GM12865 (cell line): Measurements from ENCODE around the gene ASS1.

Experiments used
- DNase-seq: peaks from one replicate; pipeline ENCODE4 v3.0.0; 2010; ENCODE audit warnings: low read depth
- H3K4me3 ChIP-seq: 2 replicates; pipeline ENCODE4 v1.5.1; 2011; ENCODE audit warnings: mild to moderate bottlenecking, low read depth, low read length, control low read depth
- CTCF ChIP-seq: IDR thresholded peaks from 2 replicates; pipeline ENCODE4 v1.5.1; 2011; ENCODE audit warnings: low read length, control low read depth, low read depth, inconsistent platforms; ENCODE audit not compliant: insufficient read depth; ENCODE audit errors: missing control alignments

ASS1 gene

GRCh38 chr9:130501639-130502038, 56.9 kb downstream of the ASS1 start:
- no peak for TF ChIP-seq CTCF
- H3K4me3 ChIP-seq, result no peak overlapping the region
- no peak for DNase-seq

- no peak overlapping the region for H3K4me3 ChIP-seq
- no peak for TF ChIP-seq CTCF
- no peak for DNase-seq
Measured at GRCh38 chr9:130508218-130508617, 63.5 kb downstream of the ASS1 start.

- no peak for DNase-seq
- no peak for TF ChIP-seq CTCF
- no peak overlapping the region for H3K4me3 ChIP-seq
Measured at GRCh38 chr9:130512199-130512598, 67.4 kb downstream of the ASS1 start.

GRCh38 chr9:130513078-130513477, 68.3 kb downstream of the ASS1 start:
- no peak for TF ChIP-seq CTCF

GRCh38 chr9:130518233-130518632, 73.5 kb downstream of the ASS1 start:
- no peak for TF ChIP-seq CTCF
- H3K4me3 ChIP-seq, result no peak overlapping the region
- DNase-seq, result no peak

More at GRCh38 chr9:130513078-130513477, 68.3 kb downstream of the ASS1 start:
- DNase-seq, result no peak
- no peak overlapping the region for H3K4me3 ChIP-seq

- DNase-seq, result no peak
- no peak for TF ChIP-seq CTCF
Measured at GRCh38 chr9:130518943-130519799, 74.4 kb downstream of the ASS1 start.

GRCh38 chr9:130519927-130520326, 75.2 kb downstream of the ASS1 start:
- no peak for TF ChIP-seq CTCF
- H3K4me3 ChIP-seq, result no peak overlapping the region
- DNase-seq, result no peak

More at GRCh38 chr9:130518943-130519799, 74.4 kb downstream of the ASS1 start:
- H3K4me3 ChIP-seq, result no peak overlapping the region
